ENCODE results near the gene CABLES1.
"Not testable (repeated sequence)": the region's sequence is repeated elsewhere in the genome, so short reads cannot be mapped to it uniquely, and the experiment has no call there.

CABLES1 gene

GRCh38 chr18:23247896-23248295, 112.6 kb downstream of the CABLES1 start:
- no peak for DNase-seq

GRCh38 chr18:23248826-23249225, 113.5 kb downstream of the CABLES1 start:
- no peak for DNase-seq

- no peak for DNase-seq
Observed at GRCh38 chr18:23249348-23249747, 114.1 kb downstream of the CABLES1 start.

- no peak for DNase-seq
Observed at GRCh38 chr18:23250893-23251656, 115.8 kb downstream of the CABLES1 start.

- no peak for DNase-seq
Observed at GRCh38 chr18:23253630-23254029, 118.3 kb downstream of the CABLES1 start.

GRCh38 chr18:23257137-23257536, 121.9 kb downstream of the CABLES1 start:
- no peak for DNase-seq

- DNase-seq = no peak
Observed at GRCh38 chr18:23257686-23258565, 122.6 kb downstream of the CABLES1 start.

GRCh38 chr18:23258566-23259469, 123.5 kb downstream of the CABLES1 start:
- DNase-seq = no peak

- no peak for DNase-seq
Observed at GRCh38 chr18:23259701-23260681, 124.7 kb downstream of the CABLES1 start.

- DNase-seq = no peak
Observed at GRCh38 chr18:23260926-23261590, 125.8 kb downstream of the CABLES1 start.

GRCh38 chr18:23263551-23264235, 128.4 kb downstream of the CABLES1 start:
- no peak for DNase-seq

- DNase-seq = no peak
Observed at GRCh38 chr18:23265682-23266399, 130.6 kb downstream of the CABLES1 start.

GRCh38 chr18:23266717-23267446, 131.6 kb downstream of the CABLES1 start:
- no peak for DNase-seq

GRCh38 chr18:23267447-23267776, 132.1 kb downstream of the CABLES1 start:
- no peak for DNase-seq

- DNase-seq = no peak
Observed at GRCh38 chr18:23268641-23269040, 133.4 kb downstream of the CABLES1 start.

- DNase-seq = not testable (repeated sequence)
Observed at GRCh38 chr18:23269068-23269467, 133.8 kb downstream of the CABLES1 start.

GRCh38 chr18:23269928-23270327, 134.6 kb downstream of the CABLES1 start:
- no peak for DNase-seq

- no peak for DNase-seq
Observed at GRCh38 chr18:23270986-23271680, 135.8 kb downstream of the CABLES1 start.

All from stimulated activated CD4-positive, alpha-beta T cell treated with anti-CD3 and anti-CD28 coated beads, Interleukin-4, amount 100 ng/mL, for 1 hour (primary cell).